Upper lobe of right lung (tissue), 1 donor: ENCODE results near the gene DGKE. TPM values are rescaled to one million over a fixed set of nuclear protein-coding genes. Genes with fewer than 3 reads are reported as not detected.

Source experiments
- ATAC-seq: fragments of 200-7000 bp; cut with Tn5 transposase; one replicate; pipeline ENCODE4 v1.9.1; 2020; ENCODE audit warnings: mild to moderate bottlenecking, moderate library complexity
- DNase-seq: peaks from one replicate; pipeline ENCODE4 v3.0.0-alpha.2; 2020
- H3K27ac ChIP-seq: fragments of 200-600 bp; one replicate; pipeline ENCODE4 v1.8.0; 2022
- H3K27me3 ChIP-seq: fragments of 200-600 bp; one replicate; pipeline ENCODE4 v1.8.0; 2022; ENCODE audit warnings: mild to moderate bottlenecking
- H3K36me3 ChIP-seq: fragments of 200-600 bp; one replicate; pipeline ENCODE4 v1.8.0; 2022
- H3K4me1 ChIP-seq: fragments of 200-600 bp; one replicate; pipeline ENCODE4 v1.8.0; 2022
- H3K4me3 ChIP-seq: fragments of 200-600 bp; one replicate; pipeline ENCODE4 v1.8.0; 2022; ENCODE audit warnings: mild to moderate bottlenecking
- H3K9me3 ChIP-seq: fragments of 200-600 bp; one replicate; pipeline ENCODE4 v1.8.0; 2022
- intact Hi-C: fragments of 100-400 bp; cut with DNase I; formaldehyde crosslinking; loops from one replicate; pipeline ENCODE4 v1.11.0; 2022
- total RNA-seq: library from RNA; stranded (reverse); fragmentation: NEBNext Ultra II Directional; extraction: Animal tissue kit (Norgen Biotek cat#: 25700); gene quantifications from one replicate; pipeline ENCODE4 v1.2.1, GENCODE V29; 2021
- TF ChIP-seq, protein P1 (sequence below): fragments of 200-600 bp; IDR thresholded peaks from one replicate; pipeline ENCODE4 v1.8.0; 2022; ENCODE audit warnings: antibody characterized with exemption
- donor health status: DM: no; HTN: yes; CAD: no; lungs with severe emphysema.

DGKE gene
- total RNA-seq, 1 donor from 2014 or later = 10.4 TPM

DNA sequence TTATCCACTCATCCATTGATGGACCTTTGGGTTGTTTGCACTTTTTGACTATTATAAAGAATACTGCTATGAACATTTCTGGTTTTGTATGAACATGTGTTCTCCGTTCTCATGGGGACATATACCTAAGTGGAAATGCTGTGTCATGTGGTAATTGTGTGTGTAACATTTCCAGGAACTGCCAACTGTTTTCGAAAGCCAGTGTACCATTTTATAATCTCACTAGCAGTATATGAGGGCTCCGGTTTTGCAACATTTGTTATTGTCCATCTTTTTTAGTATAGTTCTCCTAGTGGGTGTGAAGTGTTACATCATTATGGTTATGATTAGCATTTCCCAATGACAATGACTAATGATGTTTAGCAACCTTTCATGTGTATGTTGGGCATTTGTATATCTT, 85.0 kb downstream of the DGKE start:
- intact Hi-C loops = no loop called here
- H3K36me3 ChIP-seq = no peaks in the 10 kb centered on the region

More for the DNA sequence above, 85.0 kb downstream of the DGKE start:
- peak overlapping the region; percentile 52 for H3K27ac ChIP-seq
- no peaks in the 10 kb centered on the region for H3K9me3 ChIP-seq
- H3K27me3 ChIP-seq = no peaks in the 10 kb centered on the region
- DNase-seq (no peak), ATAC-seq (peak; percentile 54)
- peaks cover 17% of the 10 kb centered on the region for H3K4me1 ChIP-seq
- H3K4me3 ChIP-seq = no peak overlapping the region
- TF ChIP-seq, protein P1, sequence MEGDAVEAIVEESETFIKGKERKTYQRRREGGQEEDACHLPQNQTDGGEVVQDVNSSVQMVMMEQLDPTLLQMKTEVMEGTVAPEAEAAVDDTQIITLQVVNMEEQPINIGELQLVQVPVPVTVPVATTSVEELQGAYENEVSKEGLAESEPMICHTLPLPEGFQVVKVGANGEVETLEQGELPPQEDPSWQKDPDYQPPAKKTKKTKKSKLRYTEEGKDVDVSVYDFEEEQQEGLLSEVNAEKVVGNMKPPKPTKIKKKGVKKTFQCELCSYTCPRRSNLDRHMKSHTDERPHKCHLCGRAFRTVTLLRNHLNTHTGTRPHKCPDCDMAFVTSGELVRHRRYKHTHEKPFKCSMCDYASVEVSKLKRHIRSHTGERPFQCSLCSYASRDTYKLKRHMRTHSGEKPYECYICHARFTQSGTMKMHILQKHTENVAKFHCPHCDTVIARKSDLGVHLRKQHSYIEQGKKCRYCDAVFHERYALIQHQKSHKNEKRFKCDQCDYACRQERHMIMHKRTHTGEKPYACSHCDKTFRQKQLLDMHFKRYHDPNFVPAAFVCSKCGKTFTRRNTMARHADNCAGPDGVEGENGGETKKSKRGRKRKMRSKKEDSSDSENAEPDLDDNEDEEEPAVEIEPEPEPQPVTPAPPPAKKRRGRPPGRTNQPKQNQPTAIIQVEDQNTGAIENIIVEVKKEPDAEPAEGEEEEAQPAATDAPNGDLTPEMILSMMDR = no peak

Other genes with a start within 250 kb of the DGKE start
- 2.3 TPM for gene NOG, start 240.5 kb upstream of the DGKE start, total RNA-seq
- gene C17orf67, start 231 bp upstream of the DGKE start, total RNA-seq = 3.8 TPM
- gene TRIM25, start 79.9 kb downstream of the DGKE start, total RNA-seq = 89.3 TPM
- 13.3 TPM for gene COIL, start 126.9 kb downstream of the DGKE start, total RNA-seq
- 176 TPM for gene SCPEP1, start 144.0 kb downstream of the DGKE start, total RNA-seq